ENCODE results near the gene SWAP70.

SWAP70 gene

DNA sequence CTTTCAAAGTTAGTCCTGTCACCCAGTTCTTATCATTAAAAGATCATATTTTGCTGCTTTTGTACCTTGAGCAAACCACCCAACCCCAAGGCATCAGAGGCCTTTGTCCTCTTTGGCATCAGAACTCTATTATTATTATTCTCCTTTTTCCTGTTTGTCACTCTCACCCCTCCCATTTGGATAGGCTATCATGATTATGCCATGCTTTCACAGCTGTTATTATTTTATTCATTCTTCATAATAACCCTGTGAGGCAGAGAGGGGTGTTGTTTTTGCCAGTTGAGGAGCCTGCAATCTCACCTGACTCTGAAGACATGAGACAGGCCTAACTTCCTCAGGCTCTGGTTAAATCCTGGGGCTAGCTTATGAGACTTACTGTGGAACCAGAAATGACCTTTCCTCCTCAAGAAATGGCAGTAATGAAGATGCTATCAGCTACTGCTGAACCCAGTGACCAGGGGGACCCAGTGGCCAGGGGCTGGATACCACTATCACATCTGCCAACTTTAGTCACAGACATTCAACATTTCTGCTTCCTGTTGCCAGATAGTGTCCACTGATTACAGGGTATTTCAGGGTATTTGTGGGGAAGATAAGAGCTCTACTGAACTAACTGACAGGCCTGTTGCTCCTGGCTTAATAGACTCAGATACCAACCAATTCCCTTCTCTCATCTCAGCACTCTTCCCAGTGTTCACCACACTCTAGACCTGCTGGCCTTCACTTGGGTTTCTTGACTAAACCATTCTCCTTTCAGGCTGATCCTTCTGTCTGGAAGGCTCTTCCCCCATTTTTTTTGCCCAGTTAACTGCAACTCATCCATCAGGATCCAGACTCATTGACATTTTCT lies 11.8 kb upstream of the SWAP70 start:
- DNase-seq, result no peak

DNA sequence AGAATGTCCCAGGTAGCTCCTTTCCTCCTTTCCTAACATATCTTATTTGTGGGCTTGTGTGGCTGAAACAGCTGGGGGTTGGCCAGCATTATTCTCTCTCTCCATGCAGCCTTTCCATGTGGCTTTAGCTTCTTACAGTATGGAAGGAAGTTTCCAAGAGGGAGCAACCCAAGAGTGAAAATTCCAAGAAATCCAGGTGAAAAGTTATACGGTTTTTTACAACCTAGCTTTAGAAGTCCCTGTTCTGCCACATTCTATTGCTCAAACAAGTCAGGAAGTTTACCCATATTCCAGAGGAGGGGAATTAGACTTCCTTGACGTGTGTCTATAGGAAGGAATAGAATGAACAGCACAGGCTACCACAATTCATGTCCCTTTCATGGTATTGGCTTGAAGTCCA lies 10.0 kb upstream of the SWAP70 start:
- DNase-seq, result no peak

DNA sequence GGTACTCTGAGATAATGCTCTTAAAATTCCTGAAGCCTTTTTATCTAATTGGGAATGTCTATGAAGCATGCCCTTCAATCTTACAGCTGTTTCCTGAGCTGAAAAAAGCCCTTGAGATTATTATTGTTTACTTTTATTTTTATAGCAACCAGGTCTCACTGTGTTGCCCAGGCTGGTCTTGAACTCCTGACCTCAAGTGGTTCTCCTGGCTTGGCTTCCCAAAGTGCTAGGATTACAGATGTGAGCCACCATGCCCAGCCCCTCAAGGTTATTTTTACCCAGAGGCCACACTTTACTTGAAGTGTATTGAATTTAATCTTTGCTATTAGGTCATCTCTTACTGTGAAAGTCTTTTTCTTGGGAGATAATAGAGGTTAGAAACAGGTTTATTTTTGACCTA lies 7.0 kb upstream of the SWAP70 start:
- DNase-seq, result no peak

DNA sequence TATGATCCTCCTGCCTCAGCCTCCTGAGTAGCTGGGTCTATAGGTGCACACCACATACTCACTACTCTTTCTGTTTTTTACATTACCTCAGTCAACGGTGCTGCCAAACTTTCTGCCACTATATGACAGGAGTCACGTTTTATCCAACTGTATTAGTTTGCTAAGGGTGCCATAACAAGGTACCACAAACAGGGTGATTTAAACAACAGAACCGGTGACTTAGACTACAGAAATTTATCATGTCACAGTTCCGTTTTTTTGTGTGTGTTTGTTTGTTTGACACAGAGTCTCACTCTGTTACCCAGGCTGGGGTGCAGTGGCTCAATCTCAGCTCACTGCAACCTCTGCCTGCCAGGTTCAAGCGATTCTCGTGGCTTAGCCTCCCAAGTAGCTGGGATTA lies 6.3 kb upstream of the SWAP70 start:
- no peak for DNase-seq

DNA sequence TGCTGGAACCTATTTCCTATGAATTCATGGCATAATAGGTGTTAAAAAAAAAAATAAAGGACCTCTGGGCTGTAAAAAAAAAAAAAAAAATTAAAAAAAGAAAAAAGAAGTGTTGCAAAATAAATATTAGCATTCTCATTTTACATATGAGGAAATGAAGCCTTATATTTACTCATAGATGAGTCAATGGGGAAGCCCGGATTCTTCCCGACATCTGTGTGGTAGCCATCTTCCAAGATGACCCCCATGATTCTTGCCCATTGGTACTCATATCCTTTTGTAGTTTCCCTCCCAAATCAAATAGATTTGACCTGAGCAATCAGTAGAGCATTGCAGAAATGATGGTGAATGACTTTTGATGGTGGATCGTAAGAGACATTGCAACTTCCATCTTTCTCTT lies 3.0 kb upstream of the SWAP70 start:
- no peak for DNase-seq

DNA sequence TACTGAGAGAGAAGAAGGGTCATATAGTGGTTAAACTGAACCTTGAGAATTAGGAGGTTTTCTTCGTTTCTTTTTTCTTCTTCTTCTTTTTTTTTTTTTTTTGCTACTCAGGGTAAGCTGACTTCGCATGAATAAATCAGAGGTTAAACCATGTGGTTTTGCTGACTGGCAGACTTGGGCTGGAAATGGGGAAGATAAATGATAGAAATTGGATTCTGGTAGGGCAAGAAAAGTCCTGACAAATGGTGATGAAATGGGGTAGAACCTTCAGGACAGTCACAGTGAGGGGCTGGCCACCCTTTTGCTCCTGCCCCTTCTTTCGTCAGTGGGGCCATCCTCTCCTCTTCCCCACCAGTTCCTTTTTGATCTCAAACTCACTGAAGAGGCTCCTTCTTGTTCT lies 1.6 kb upstream of the SWAP70 start:
- no peak for DNase-seq

DNA sequence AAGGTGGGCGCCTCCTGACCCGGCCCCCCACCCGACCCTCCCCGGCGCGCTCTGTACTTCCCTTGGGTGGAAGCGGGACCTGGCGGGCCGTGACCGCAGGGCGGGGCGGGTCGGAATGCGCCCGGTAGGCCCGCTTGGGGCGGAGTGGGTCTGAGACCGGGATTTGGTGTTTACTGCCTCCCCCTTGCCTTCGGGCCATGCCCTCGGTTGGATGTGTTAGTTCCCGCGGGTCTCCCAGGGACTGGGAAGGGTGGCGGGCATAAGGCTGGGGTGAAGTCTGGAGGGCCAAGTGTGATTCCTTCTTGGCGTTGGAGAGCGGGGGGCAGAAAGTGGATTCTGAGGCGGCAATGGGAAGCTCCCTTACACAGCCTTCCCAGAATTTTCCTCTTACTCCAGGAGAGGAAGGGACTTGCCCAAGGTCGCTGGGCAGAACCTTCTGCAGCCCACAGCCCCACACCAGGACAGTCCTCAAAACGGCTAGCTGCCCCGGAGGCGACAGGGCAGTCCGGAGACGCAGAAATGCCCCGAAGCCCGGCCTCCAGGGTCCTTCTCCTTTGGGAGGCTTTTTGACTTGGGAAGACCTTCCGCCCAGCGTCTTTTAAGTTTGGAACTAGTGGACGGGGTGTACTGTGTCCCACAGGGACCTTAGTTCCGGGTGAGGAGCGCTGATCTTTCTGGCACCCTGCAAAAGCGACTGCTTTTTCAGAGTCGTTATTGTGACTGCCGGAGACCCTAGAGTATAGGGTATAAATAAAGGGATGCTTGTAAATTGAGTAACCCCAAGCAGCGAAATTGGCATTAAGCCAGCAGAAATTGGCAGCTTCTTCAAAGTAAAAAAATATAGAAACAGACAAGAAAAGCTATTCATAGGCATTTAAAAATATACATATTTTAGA lies 647 bp downstream of the SWAP70 start:
- no peak for DNase-seq

DNA sequence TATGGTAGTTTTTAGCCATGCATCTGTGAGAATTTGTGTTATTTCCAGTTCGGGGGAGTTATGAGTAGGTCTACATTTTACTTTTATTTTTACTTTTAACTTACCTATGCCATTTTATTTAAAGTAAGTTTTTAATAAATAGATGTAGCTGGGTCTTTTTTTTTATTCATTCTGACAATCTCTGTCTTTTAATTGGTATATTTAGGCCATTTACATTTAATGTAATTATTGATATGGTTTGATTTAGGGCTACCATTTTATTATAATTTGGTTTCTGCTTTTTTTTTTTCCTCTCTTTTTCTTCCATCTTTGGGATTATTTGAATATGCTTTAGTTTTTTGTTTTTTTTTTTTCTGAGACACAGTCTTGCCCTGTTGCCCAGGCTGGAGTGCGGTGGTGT lies 1.9 kb downstream of the SWAP70 start:
- DNase-seq, result no peak

DNA sequence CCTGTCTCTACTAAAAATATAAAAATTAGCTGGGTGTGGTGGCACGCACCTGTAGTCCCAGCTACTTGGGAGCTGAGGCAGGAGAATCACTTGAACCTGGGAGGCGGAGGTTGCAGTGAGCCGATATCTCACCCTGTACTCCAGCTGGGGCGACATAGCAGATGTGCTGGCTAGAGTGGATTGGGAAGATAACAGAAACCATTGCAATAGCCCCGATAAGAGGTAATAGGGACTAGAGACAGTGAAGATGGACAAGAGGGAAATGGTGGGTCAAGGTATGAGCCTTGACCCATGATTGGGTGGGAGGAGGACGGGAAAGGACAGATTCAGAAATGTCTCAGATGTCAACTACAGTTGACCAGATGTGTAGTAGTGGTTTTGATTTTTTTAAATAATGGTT lies 6.1 kb downstream of the SWAP70 start:
- DNase-seq, result no peak

DNA sequence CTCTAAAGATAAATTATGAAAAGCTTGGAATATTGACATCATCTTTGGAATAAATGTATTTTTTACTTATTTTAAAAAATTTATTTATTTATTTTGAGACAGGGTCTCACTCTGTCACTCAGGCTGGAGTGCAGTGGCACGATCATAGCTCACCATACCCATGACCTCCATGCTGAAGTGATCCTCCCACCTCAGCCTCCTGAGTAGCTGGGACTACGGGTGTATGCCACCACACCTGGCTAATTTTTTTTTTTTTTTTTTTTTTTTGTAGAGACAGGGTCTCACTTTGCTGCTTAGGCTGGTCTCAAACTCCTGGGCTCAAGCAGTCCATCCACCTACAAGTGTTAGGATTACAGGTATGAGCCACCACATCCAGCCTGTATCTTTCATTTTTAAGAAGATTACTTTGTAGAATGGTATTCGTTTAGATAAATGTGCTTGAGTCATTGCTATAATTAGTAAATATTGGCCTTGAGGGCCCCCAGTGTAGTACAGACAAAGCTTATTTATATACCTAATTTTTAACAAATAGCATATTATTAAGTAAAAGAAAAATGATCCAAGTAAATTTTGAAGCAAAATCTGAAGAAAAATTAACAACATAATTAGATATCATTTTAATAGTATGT lies 8.5 kb downstream of the SWAP70 start:
- DNase-seq, result no peak

DNA sequence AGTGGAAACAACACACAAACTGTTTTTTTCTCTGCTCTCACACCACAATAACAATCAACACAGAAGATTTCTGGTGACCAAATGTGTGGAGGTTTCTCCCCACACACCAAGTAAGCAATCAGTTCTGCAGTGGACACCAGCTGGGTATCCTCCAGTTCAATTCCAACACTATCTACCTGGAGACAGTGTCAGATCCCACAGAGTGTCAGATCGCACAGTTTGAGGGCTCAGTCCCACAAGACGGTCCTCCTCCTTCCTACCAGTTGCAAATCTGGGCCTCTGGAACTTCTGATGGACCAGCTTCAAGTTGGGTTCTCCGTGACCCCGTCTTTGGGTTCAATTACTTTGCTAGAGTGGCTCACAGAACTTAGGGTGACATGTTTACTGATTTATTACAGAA lies 9.0 kb downstream of the SWAP70 start:
- no peak for DNase-seq

DNA sequence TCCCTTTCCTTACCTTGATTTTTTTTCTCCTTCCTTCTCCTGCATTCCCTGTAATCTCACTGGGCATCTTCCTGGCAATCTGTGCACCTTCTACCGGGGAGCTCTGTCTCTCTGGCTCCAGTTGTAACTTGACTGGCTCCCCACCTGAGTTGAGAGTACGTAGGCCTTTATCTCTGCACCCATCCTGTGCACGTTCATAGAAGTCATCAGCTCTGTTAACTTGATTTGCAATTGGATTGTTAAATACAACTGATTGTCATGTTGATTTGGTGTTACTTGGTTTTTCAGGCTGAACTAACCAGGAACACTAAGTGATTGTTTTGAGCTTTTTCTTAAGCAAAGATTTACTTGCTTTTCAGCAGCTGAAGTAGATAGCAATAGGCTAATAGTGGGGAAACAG lies 11.8 kb downstream of the SWAP70 start:
- no peak for DNase-seq

DNA sequence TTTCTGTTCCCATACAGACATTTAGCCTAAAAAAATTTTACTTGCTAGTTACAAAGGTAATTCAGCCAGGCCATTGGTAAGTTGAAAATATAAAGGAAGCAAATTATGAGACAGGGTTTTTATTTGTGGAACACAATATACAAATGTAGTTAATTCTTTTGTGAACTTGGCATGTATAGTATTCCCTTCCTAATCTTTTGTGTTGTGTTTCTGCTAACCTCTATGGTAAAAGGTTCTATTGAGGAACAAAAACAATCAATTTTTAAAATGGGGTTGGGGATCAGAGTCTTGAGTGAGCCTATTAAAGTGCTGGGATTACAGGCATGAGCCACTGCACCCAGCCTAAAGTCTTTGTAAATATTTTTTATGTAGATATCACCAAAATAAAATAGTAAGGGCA lies 14.1 kb downstream of the SWAP70 start:
- DNase-seq, result no peak

DNA sequence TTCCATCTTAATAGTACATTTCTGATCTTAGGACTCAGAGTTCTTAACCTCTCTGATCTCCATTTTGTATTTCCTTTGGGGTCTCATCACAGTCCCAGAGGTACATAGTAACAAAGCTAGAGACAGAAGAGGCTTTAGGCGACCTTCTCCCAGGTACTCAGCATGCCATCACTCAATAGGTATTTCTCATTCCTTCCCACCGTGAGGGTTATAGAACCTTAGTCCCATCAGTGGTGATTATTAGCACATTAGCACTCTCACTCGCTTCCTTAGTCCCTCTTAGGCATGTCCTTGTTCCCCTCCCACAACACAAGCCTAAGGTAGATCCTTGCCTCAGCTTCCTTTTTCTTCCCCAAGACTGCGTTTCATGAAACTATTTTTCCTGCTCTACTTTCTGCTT lies 14.7 kb downstream of the SWAP70 start:
- DNase-seq, result no peak

DNA sequence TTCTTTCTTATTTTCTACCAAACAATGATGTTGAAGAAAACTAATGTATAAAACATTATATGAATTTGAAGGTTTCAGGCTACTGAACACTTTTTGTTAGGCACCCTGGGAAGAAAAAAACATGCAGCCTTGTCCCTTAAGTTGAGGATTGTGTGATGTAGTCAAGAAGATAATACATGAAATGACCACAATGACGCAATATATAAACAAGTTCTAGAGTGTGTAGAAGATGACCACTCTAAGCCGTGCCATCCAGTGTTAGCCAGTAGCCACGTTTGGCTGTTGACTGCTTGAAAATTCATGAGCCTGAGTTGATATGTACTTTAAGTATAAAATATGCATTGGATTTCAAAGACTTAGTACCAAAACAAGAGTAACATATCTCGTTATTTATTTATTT lies 16.2 kb downstream of the SWAP70 start:
- no peak for DNase-seq

DNA sequence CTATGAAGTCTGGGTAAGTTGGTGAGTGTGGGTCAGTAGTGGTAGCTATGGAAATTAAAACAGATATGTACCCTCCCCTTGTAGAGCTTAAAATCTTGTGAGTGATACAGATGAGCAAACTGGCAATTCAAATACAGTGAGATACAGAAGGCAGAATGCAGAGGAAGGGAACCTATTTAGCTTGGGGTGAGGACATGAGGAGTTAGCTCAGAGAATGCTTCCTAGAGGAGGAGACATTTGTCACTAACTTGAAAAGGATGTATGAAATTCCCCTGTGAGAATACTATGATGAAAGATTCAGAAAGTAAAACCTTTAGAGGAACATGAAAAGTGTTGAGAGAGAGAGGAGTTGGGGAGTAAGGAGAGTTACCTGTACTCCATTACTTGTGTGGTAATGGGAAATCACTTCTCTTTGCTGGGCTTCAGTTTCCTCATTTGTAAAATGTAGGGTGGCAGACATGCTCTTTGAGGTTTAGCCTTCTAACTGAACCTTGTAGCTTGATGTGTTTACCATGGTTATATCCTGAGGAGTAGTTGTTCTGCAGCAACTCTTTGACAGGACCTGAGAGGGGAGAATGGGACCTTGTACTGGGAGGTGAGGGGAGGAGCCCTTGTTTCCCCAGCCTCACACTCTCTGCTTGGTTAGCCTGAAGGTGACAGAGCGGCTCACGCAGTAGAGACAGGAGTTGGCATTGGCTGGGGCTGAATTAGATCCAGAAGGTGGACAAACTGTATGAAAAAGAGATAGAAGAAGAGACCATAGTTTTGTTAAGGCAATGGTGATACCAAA lies 17.9 kb downstream of the SWAP70 start:
- no peak for DNase-seq

DNA sequence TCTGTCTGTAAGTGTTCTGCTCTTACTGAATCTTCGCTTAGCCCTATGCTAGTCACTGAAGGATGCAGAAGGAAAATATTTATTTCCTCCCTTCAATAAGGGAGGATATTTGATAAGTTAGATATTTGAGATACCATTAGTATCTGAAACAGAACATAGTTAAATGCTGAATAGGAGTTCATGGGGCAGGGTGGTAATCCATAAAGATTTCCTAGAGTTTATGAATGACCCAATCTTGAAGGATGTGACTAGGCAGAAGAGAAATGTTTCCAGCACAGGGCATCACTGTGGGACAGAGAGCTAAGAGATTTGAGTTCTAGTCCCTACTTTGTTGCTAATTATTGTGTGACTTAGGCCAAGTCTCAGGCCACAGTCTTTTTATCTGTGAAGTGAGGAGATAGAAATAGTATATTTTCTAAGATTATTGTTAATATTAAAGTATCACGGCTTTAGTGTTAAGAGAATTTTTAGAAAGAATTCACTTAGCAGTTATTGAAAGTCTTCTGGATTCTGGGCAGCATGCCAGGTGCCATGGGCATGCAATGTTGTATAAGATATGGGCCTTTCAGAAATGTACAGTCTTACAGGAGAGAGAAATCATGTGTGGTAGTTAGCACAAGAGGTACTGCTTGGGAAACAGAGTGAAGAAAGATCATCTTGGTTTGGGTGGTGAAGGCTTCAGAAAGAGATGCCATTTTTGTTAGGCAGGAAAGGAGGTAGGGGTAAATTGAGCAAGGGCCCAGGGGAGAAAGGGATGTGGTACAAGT lies 24.0 kb downstream of the SWAP70 start:
- DNase-seq, result no peak

DNA sequence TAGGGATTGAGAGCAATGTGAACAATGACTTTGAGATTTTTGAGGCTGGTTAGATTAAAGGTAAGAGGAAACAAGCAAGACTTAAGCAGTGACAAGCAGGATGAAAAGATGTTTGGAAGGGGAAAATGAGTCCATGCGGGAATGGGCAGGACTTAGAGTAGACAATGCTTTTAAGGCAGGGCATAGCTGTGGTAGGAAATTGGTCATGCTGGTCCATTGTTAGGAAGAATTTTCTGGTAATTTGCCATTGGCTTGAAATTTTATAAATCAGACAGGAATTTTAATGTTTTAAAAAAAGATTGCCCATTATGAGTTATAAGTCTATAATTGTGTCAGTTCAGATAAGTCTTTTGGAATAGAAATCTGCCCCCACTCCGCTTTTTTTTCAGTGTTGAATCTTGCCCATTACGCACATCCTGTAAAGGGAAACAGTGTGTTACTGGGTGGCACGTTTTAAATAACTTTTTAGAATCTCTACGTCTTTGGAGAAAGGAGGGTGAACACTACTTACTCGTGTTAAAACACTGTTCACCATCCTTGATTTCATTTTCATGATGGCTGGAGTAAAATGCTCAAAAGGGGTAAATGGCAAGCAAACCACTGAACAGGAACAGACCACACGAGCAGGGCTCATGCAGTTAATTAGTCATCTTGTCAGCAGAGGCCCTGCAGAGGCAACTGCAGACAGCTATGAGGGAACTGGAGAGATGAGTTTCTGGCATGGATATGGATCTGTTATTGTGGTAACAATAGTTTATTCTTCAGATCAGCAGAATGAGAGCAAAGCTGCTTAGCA lies 25.0 kb downstream of the SWAP70 start:
- no peak for DNase-seq

DNA sequence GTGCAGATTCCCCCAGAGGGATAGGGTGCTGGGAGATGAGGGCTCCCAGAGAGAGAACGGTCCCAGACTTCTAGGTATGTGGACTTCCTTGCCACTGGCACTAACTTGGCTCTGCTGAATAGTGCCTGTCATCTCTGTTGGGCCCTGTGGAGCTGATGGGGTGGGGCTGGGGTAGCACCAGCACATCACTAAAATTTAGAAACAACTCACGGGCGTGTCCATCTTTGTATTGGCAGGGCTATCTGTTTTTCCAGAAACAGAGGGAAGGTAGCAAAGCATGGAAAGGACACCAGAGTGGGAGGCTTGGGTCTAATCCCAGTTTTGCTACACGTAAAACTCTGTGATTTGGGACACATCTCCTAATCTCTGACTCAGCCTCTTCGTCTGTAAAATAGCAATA lies 25.8 kb downstream of the SWAP70 start:
- DNase-seq, result no peak

DNA sequence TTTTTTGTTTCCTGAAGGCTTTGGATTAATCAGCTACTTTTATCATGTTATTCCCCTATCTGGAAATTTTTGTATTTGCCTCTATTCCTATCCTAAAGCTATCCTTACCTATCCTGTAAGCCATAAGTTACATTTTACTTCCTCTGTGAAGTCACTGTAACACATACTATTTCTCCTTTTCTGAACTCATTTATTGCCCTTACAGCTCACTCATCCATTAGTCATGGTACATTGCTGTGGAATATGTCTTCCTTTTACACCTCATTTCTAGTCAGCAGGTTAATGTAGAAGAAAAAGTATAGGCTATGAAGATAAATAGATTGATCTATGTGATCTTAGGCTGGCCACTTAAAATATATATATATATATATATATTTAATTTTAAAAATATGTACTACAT lies 28.0 kb downstream of the SWAP70 start:
- DNase-seq, result no peak

DNA sequence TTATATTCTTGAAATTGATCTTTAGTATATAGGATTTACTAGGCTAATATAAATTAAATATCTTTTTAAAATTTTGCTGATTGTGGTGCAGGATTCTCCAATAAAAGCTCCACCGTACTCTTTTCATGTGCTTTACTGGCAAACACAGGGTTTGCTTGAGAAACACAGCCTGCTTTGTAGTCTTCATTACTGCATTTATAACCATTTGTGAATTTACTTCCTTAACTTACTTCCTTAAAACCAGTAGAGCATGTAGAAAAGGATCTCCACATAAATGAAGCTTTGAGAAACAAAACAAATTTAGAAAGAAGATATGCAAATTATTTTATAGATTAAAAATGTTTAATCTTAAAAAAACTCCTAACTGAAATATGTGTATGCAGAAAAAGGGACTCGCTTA lies 28.8 kb downstream of the SWAP70 start:
- no peak for DNase-seq
